Trophoblast cell (in vitro differentiated cells and primary cell): ENCODE measurements around the gene RAD52.

ENCODE experiments used
- DNase-seq, 2 donors: peaks; one replicate each; pipeline ENCODE4 v3.0.0-alpha.2; 2016
- H2AFZ ChIP-seq: 2 replicates; pipeline ENCODE4 v1.6.1; 2013; ENCODE audit warnings: low read length, moderate library complexity, mild to moderate bottlenecking; ENCODE audit not compliant: insufficient read depth, poor library complexity
- H2AK5ac ChIP-seq: 2 replicates; pipeline ENCODE4 v1.6.1; 2013; ENCODE audit warnings: mild to moderate bottlenecking, low read length
- H2BK120ac ChIP-seq: 2 replicates; pipeline ENCODE4 v1.6.1; 2013; ENCODE audit warnings: low read length, mild to moderate bottlenecking, moderate library complexity; ENCODE audit not compliant: insufficient read depth, poor library complexity
- H2BK12ac ChIP-seq: 2 replicates; pipeline ENCODE4 v1.6.1; 2013; ENCODE audit warnings: mild to moderate bottlenecking, low read length, moderate library complexity
- H2BK5ac ChIP-seq: 2 replicates; pipeline ENCODE4 v1.6.1; 2013; ENCODE audit warnings: low read length, low read depth, moderate library complexity, mild to moderate bottlenecking; ENCODE audit not compliant: poor library complexity
- H3K14ac ChIP-seq: 2 replicates; pipeline ENCODE4 v1.6.1; 2013; ENCODE audit warnings: mild to moderate bottlenecking, low read length
- H3K18ac ChIP-seq: 2 replicates; pipeline ENCODE4 v1.6.1; 2013; ENCODE audit warnings: mild to moderate bottlenecking, low read length
- H3K23ac ChIP-seq: 2 replicates; pipeline ENCODE4 v1.6.1; 2013; ENCODE audit warnings: low read length
- H3K27ac ChIP-seq: 2 replicates; pipeline ENCODE4 v1.5.1; 2013; ENCODE audit warnings: low read depth, mild to moderate bottlenecking, inconsistent platforms, low read length, moderate library complexity
- H3K27me3 ChIP-seq: 2 replicates; pipeline ENCODE4 v1.6.1; 2013; ENCODE audit warnings: inconsistent platforms, mild to moderate bottlenecking, low read length, moderate library complexity; ENCODE audit not compliant: insufficient read depth
- H3K36me3 ChIP-seq, 2 experiments: 1 replicate in 1 of 2; 2 replicates in 1 of 2; pipeline ENCODE4 v1.6.1; 2013; ENCODE audit warnings: low read length in 2 of 2, mild to moderate bottlenecking in 2 of 2, moderate library complexity in 1 of 2; ENCODE audit not compliant: insufficient read depth in 2 of 2, control insufficient read depth in 1 of 2
- H3K4ac ChIP-seq: 2 replicates; pipeline ENCODE4 v1.6.1; 2013; ENCODE audit warnings: low read depth, mild to moderate bottlenecking, low read length, moderate library complexity
- H3K4me1 ChIP-seq, 2 experiments: 1 replicate in 1 of 2; 2 replicates in 1 of 2; pipeline ENCODE4 v1.6.1; 2013; ENCODE audit warnings: low read length in 2 of 2, mild to moderate bottlenecking in 2 of 2, moderate library complexity in 1 of 2; ENCODE audit not compliant: insufficient read depth in 2 of 2, control insufficient read depth in 1 of 2
- H3K4me2 ChIP-seq: 2 replicates; pipeline ENCODE4 v1.6.1; 2013; ENCODE audit warnings: inconsistent platforms, mild to moderate bottlenecking, low read length, moderate library complexity
- H3K4me3 ChIP-seq: 2 replicates; pipeline ENCODE4 v1.5.1; 2013; ENCODE audit warnings: mild to moderate bottlenecking, low read depth, low read length, inconsistent platforms
- H3K79me1 ChIP-seq: one replicate; pipeline ENCODE4 v1.6.1; 2013; ENCODE audit warnings: low read length
- H3K79me2 ChIP-seq: 2 replicates; pipeline ENCODE4 v1.6.1; 2013; ENCODE audit warnings: low read length, mild to moderate bottlenecking; ENCODE audit not compliant: control insufficient read depth, insufficient read depth, poor library complexity
- H3K9ac ChIP-seq: 2 replicates; pipeline ENCODE4 v1.6.1; 2013; ENCODE audit warnings: mild to moderate bottlenecking, low read length
- H3K9me3 ChIP-seq: 2 replicates; pipeline ENCODE4 v1.6.1; 2013; ENCODE audit warnings: low read depth, mild to moderate bottlenecking, control low read depth, inconsistent platforms, low read length; ENCODE audit not compliant: insufficient read depth
- H4K12ac ChIP-seq: 2 replicates; pipeline ENCODE4 v1.6.1; 2013; ENCODE audit warnings: low read depth, mild to moderate bottlenecking, low read length, moderate library complexity
- H4K8ac ChIP-seq: 2 replicates; pipeline ENCODE4 v1.6.1; 2013; ENCODE audit warnings: low read depth, mild to moderate bottlenecking, low read length, moderate library complexity
- H4K91ac ChIP-seq: one replicate; pipeline ENCODE4 v1.6.1; 2013; ENCODE audit warnings: low read depth, mild to moderate bottlenecking, low read length, moderate library complexity
- WGBS: extraction: QIAGEN DNeasy Blood & Tissue Kit; methylation state at CpG from one replicate; pipeline ENCODE4 v1.1.7; 2013; ENCODE audit warnings: missing lambda C conversion rate; ENCODE audit not compliant: insufficient read length, insufficient coverage; ENCODE audit errors: extremely low coverage; 5-methylcytosine and 5-hydroxymethylcytosine counted together

Gene RAD52

GRCh38 chr12:862303-862911 is 87.1 kb downstream of the RAD52 start:
- H4K91ac ChIP-seq = no peak overlapping the region
- H2AK5ac ChIP-seq = no peak overlapping the region
- no peak overlapping the region for H2BK12ac ChIP-seq
- H3K36me3 ChIP-seq = peaks cover 21 to 29% of the 10 kb centered on the region in 2 experiments
- H2AFZ ChIP-seq = no peak overlapping the region
- no peak for DNase-seq
- H2BK120ac ChIP-seq = no peak overlapping the region
- H2BK5ac ChIP-seq = no peak overlapping the region
- H3K14ac ChIP-seq = no peak overlapping the region
- no peak overlapping the region for H3K4ac ChIP-seq
- no peak overlapping the region for H4K8ac ChIP-seq
- no peaks in the 10 kb centered on the region for H3K79me2 ChIP-seq
- WGBS = no CpG with 5 or more reads among the region's 4 CpGs
- no peak overlapping the region for H3K18ac ChIP-seq
- H3K27ac ChIP-seq = no peak overlapping the region
- no peaks in the 10 kb centered on the region for H3K27me3 ChIP-seq
- H3K4me3 ChIP-seq = no peak overlapping the region
- no peak overlapping the region for H3K23ac ChIP-seq
- no peaks in the 10 kb centered on the region for H3K79me1 ChIP-seq
- H4K12ac ChIP-seq = no peak overlapping the region
- H3K9ac ChIP-seq = no peak overlapping the region
- no peaks in the 10 kb centered on the region for H3K4me1 ChIP-seq
- no peaks in the 10 kb centered on the region for H3K9me3 ChIP-seq
- H3K4me2 ChIP-seq = no peak overlapping the region
